SK-N-SH treated with all-trans-retinoic acid at 6 μM for 48 hours (cell line): ENCODE data around the gene ASPRV1.

Experiments
- ATAC-seq: fragments of 200-7000 bp; cut with Tn5 transposase; 3 replicates; pipeline ENCODE4 v1.9.1; 2020; ENCODE audit warnings: mild to moderate bottlenecking, moderate library complexity
- ARNTL ChIP-seq: fragments of 450-650 bp; formaldehyde crosslinking; IDR thresholded peaks from 2 replicates; pipeline ENCODE4 v1.5.0; 2020; ENCODE audit warnings: low read depth, mild to moderate bottlenecking, moderate library complexity, borderline replicate concordance
- BACH2 ChIP-seq: fragments of 250-450 bp; sonication (Bioruptor Pico); IDR thresholded peaks from 2 replicates; pipeline ENCODE4 v1.9.0; 2021; ENCODE audit warnings: mild to moderate bottlenecking, borderline replicate concordance
- CREB5 ChIP-seq: fragments of 250-450 bp; sonication (Bioruptor Pico); IDR thresholded peaks from 2 replicates; pipeline ENCODE4 v1.5.1; 2020; ENCODE audit warnings: low read depth, mild to moderate bottlenecking, moderate library complexity
- CSDC2 ChIP-seq: fragments of 250-450 bp; sonication (Bioruptor Pico); IDR thresholded peaks from 2 replicates; pipeline ENCODE4 v1.5.0; 2020; ENCODE audit warnings: mild to moderate bottlenecking, moderate library complexity
- CSRNP3 ChIP-seq: fragments of 250-450 bp; sonication (Bioruptor Pico); IDR thresholded peaks from 2 replicates; pipeline ENCODE4 v1.5.1; 2021; ENCODE audit warnings: mild to moderate bottlenecking, moderate library complexity
- ESRRG ChIP-seq: fragments of 250-450 bp; sonication (Bioruptor Pico); IDR thresholded peaks from 2 replicates; pipeline ENCODE4 v1.6.1; 2021; ENCODE audit warnings: mild to moderate bottlenecking
- GLIS3 ChIP-seq: fragments of 250-450 bp; sonication (Bioruptor Pico); IDR thresholded peaks from 2 replicates; pipeline ENCODE4 v1.5.0; 2020; ENCODE audit warnings: mild to moderate bottlenecking, moderate library complexity
- ISL1 ChIP-seq: fragments of 250-450 bp; sonication (Bioruptor Pico); IDR thresholded peaks from 2 replicates; pipeline ENCODE4 v2.1.2; 2022; ENCODE audit warnings: mild to moderate bottlenecking, moderate library complexity
- PATZ1 ChIP-seq: fragments of 250-450 bp; sonication (Bioruptor Pico); IDR thresholded peaks from 2 replicates; pipeline ENCODE4 v1.8.0; 2020; ENCODE audit warnings: mild to moderate bottlenecking, moderate library complexity, borderline replicate concordance
- POU6F1 ChIP-seq: fragments of 250-450 bp; sonication (Bioruptor Pico); IDR thresholded peaks from 2 replicates; pipeline ENCODE4 v1.8.0; 2021; ENCODE audit warnings: low read depth, mild to moderate bottlenecking, moderate library complexity, borderline replicate concordance
- PPARA ChIP-seq: fragments of 250-450 bp; sonication (Bioruptor Pico); IDR thresholded peaks from 2 replicates; pipeline ENCODE4 v1.5.0; 2020; ENCODE audit warnings: mild to moderate bottlenecking, borderline replicate concordance
- RARB ChIP-seq: fragments of 250-450 bp; sonication (Bioruptor Pico); IDR thresholded peaks from 2 replicates; pipeline ENCODE4 v1.8.0; 2021; ENCODE audit warnings: mild to moderate bottlenecking, moderate library complexity
- SNAI2 ChIP-seq: fragments of 250-450 bp; sonication (Bioruptor Pico); IDR thresholded peaks from 2 replicates; pipeline ENCODE4 v1.5.0; 2020; ENCODE audit warnings: mild to moderate bottlenecking, moderate library complexity
- TCF4 ChIP-seq: fragments of 250-450 bp; sonication (Bioruptor Pico); IDR thresholded peaks from 2 replicates; pipeline ENCODE4 v1.8.0; 2021; ENCODE audit warnings: mild to moderate bottlenecking, moderate library complexity, borderline replicate concordance
- TOX ChIP-seq: fragments of 250-450 bp; sonication (Bioruptor Pico); IDR thresholded peaks from 2 replicates; pipeline ENCODE4 v1.8.0; 2021; ENCODE audit warnings: mild to moderate bottlenecking, moderate library complexity, borderline replicate concordance
- TSHZ2 ChIP-seq: fragments of 250-450 bp; sonication (Bioruptor Pico); IDR thresholded peaks from 2 replicates; pipeline ENCODE4 v1.5.0; 2020; ENCODE audit warnings: mild to moderate bottlenecking, moderate library complexity
- ZC3H10 ChIP-seq: fragments of 250-450 bp; sonication (Bioruptor Pico); IDR thresholded peaks from 2 replicates; pipeline ENCODE4 v1.5.1; 2021; ENCODE audit warnings: mild to moderate bottlenecking, moderate library complexity
- ZFP3 ChIP-seq: fragments of 250-450 bp; sonication (Bioruptor Pico); IDR thresholded peaks from 2 replicates; pipeline ENCODE4 v1.5.0; 2020; ENCODE audit warnings: mild to moderate bottlenecking, moderate library complexity
- ZFP30 ChIP-seq: fragments of 450-650 bp; formaldehyde crosslinking; IDR thresholded peaks from 2 replicates; pipeline ENCODE4 v1.5.0; 2022; ENCODE audit warnings: mild to moderate bottlenecking, moderate library complexity
- ZNF565 ChIP-seq: fragments of 450-650 bp; formaldehyde crosslinking; conservative IDR thresholded peaks from 2 replicates; pipeline ENCODE4 v1.5.0; 2020; ENCODE audit warnings: low read depth, mild to moderate bottlenecking, moderate library complexity
- ZNF70 ChIP-seq: fragments of 450-650 bp; formaldehyde crosslinking; IDR thresholded peaks from 2 replicates; pipeline ENCODE4 v1.5.0; 2020; ENCODE audit warnings: mild to moderate bottlenecking, moderate library complexity
- ZNF8 ChIP-seq: fragments of 450-650 bp; formaldehyde crosslinking; IDR thresholded peaks from 2 replicates; pipeline ENCODE4 v1.5.0; 2020; ENCODE audit warnings: mild to moderate bottlenecking, moderate library complexity

ASPRV1 gene

GRCh38 chr2:69977906-69978482 lies 16.6 kb upstream of the ASPRV1 start (continued):
- TF ChIP-seq CSRNP3 (no peak), TOX (CRISPR knock-in tag) (no peak), RARB (CRISPR knock-in tag) (no peak), BACH2 (CRISPR knock-in tag) (no peak)

- no peak for TF ChIP-seq ESRRG (CRISPR knock-in tag)
- no peak for TF ChIP-seq ZFP3 (CRISPR knock-in tag)
- TF ChIP-seq ZC3H10 (CRISPR knock-in tag) = no peak
- TF ChIP-seq ZNF8 (CRISPR knock-in tag) = no peak
- TF ChIP-seq ARNTL (CRISPR knock-in tag) = no peak
- no peak for TF ChIP-seq CSDC2 (CRISPR knock-in tag)
- TF ChIP-seq ISL1 = no peak
- ATAC-seq = no peak
Observed at GRCh38 chr2:69977186-69977585, 15.8 kb upstream of the ASPRV1 start.

GRCh38 chr2:69975853-69976462 lies 14.5 kb upstream of the ASPRV1 start:
- no peak for TF ChIP-seq TOX (CRISPR knock-in tag)
- no peak for TF ChIP-seq ZNF565 (CRISPR knock-in tag)
- TF ChIP-seq ZNF8 (CRISPR knock-in tag) = no peak
- TF ChIP-seq ZFP3 (CRISPR knock-in tag) = no peak
- TF ChIP-seq CSDC2 (CRISPR knock-in tag) = no peak
- TF ChIP-seq BACH2 (CRISPR knock-in tag) = no peak
- no peak for TF ChIP-seq CSRNP3
- TF ChIP-seq RARB (CRISPR knock-in tag) = no peak
- no peak for TF ChIP-seq GLIS3 (CRISPR knock-in tag)
- no peak for TF ChIP-seq ZNF70
- TF ChIP-seq PATZ1 (CRISPR knock-in tag) = no peak
- no peak for TF ChIP-seq ZFP30 (CRISPR knock-in tag)
- no peak for TF ChIP-seq CREB5
- TF ChIP-seq TCF4 (CRISPR knock-in tag) = no peak
- TF ChIP-seq SNAI2 (CRISPR knock-in tag) = no peak
- TF ChIP-seq PPARA = no peak
- no peak for TF ChIP-seq ZC3H10 (CRISPR knock-in tag)
- no peak for TF ChIP-seq ESRRG (CRISPR knock-in tag)
- TF ChIP-seq ARNTL (CRISPR knock-in tag) = no peak
- ATAC-seq = no peak

- TF ChIP-seq ZFP3 (CRISPR knock-in tag) (no peak), ZC3H10 (CRISPR knock-in tag) (no peak), CSDC2 (CRISPR knock-in tag) (no peak), TSHZ2 (no peak), POU6F1 (CRISPR knock-in tag) (no peak), PPARA (no peak), RARB (CRISPR knock-in tag) (no peak), CSRNP3 (no peak), ZNF70 (no peak), ISL1 (no peak)
- TF ChIP-seq, all 23 proteins: peak for 0
Observed at GRCh38 chr2:69975136-69975852, 13.9 kb upstream of the ASPRV1 start.

More at GRCh38 chr2:69975136-69975852, 13.9 kb upstream of the ASPRV1 start:
- no peak for ATAC-seq
